ENCODE data around the gene CACNA1S.

CACNA1S gene

GRCh38 chr1:201144701-201145100, 32.5 kb upstream of the CACNA1S start:
- no peaks in the 10 kb centered on the region for H3K9me3 ChIP-seq (ENCODE audit: insufficient read depth, low read depth, low read length)
- no peak overlapping the region for H4K12ac ChIP-seq (ENCODE audit: low read depth, low read length)
- no peak overlapping the region for H2BK120ac ChIP-seq (ENCODE audit: insufficient read depth, low read length, poor library complexity)
- no peak overlapping the region for H2BK5ac ChIP-seq (ENCODE audit: low read depth, low read length, poor library complexity)
- no peak overlapping the region for H3K18ac ChIP-seq (ENCODE audit: low read length)
- no peak overlapping the region for H2AFZ ChIP-seq (ENCODE audit: insufficient read depth, low read length, poor library complexity)
- H3K4me1 ChIP-seq (ENCODE audit: control insufficient read depth in 1 of 2, insufficient read depth in 2 of 2, low read length in 2 of 2): no peaks in the 10 kb centered on the region
- no peak overlapping the region for H4K8ac ChIP-seq (ENCODE audit: low read depth, low read length)
- no peak overlapping the region for H3K9ac ChIP-seq (ENCODE audit: low read length)
- no peak overlapping the region for H3K4me2 ChIP-seq (ENCODE audit: low read length)
- WGBS (ENCODE audit: extremely low coverage, insufficient coverage, insufficient read length): no CpG with 5 or more reads among the region's 5 CpGs
- no peak for DNase-seq
- H3K79me2 ChIP-seq (ENCODE audit: control insufficient read depth, insufficient read depth, low read length, poor library complexity): no peaks in the 10 kb centered on the region
- H3K4me3 ChIP-seq (ENCODE audit: low read depth, low read length): no peak overlapping the region
- H3K27me3 ChIP-seq (ENCODE audit: insufficient read depth, low read length): no peaks in the 10 kb centered on the region
- H3K27ac ChIP-seq (ENCODE audit: low read depth, low read length): no peak overlapping the region
- no peak overlapping the region for H4K91ac ChIP-seq (ENCODE audit: low read depth, low read length)
- H2BK12ac ChIP-seq (ENCODE audit: low read length): no peak overlapping the region
- H3K14ac ChIP-seq (ENCODE audit: low read length): no peak overlapping the region
- H3K23ac ChIP-seq (ENCODE audit: low read length): no peak overlapping the region
- H3K4ac ChIP-seq (ENCODE audit: low read depth, low read length): no peak overlapping the region
- peaks cover 83 to 92% of the 10 kb centered on the region in 2 experiments for H3K36me3 ChIP-seq (ENCODE audit: control insufficient read depth in 1 of 2, insufficient read depth in 2 of 2, low read length in 2 of 2)
- H2AK5ac ChIP-seq (ENCODE audit: low read length): no peak overlapping the region
- H3K79me1 ChIP-seq (ENCODE audit: low read length): no peaks in the 10 kb centered on the region

- no peak overlapping the region for H3K4me3 ChIP-seq (ENCODE audit: low read depth, low read length)
Measured at GRCh38 chr1:201143726-201144635, 31.8 kb upstream of the CACNA1S start.

GRCh38 chr1:201142849-201143725, 30.9 kb upstream of the CACNA1S start:
- Histone ChIP-seq H3K4me3 (ENCODE audit: low read depth, low read length) (no peak overlapping the region), H3K4me1 (ENCODE audit: control insufficient read depth in 1 of 2, insufficient read depth in 2 of 2, low read length in 2 of 2) (no peaks in the 10 kb centered on the region), H3K4ac (ENCODE audit: low read depth, low read length) (no peak overlapping the region), H3K4me2 (ENCODE audit: low read length) (no peak overlapping the region), H4K91ac (ENCODE audit: low read depth, low read length) (no peak overlapping the region), H3K27ac (ENCODE audit: low read depth, low read length) (no peak overlapping the region), H3K9me3 (ENCODE audit: insufficient read depth, low read depth, low read length) (no peaks in the 10 kb centered on the region), H2BK12ac (ENCODE audit: low read length) (no peak overlapping the region), H3K23ac (ENCODE audit: low read length) (no peak overlapping the region), H2BK120ac (ENCODE audit: insufficient read depth, low read length, poor library complexity) (no peak overlapping the region), H3K79me1 (ENCODE audit: low read length) (no peaks in the 10 kb centered on the region), H3K9ac (ENCODE audit: low read length) (no peak overlapping the region), H2BK5ac (ENCODE audit: low read depth, low read length, poor library complexity) (no peak overlapping the region), H3K14ac (ENCODE audit: low read length) (no peak overlapping the region), H3K27me3 (ENCODE audit: insufficient read depth, low read length) (no peaks in the 10 kb centered on the region), H2AFZ (ENCODE audit: insufficient read depth, low read length, poor library complexity) (no peak overlapping the region), H3K18ac (ENCODE audit: low read length) (no peak overlapping the region), H3K36me3 (ENCODE audit: control insufficient read depth in 1 of 2, insufficient read depth in 2 of 2, low read length in 2 of 2) (peaks cover 84 to 95% of the 10 kb centered on the region in 2 experiments), H3K79me2 (ENCODE audit: control insufficient read depth, insufficient read depth, low read length, poor library complexity) (no peaks in the 10 kb centered on the region), H4K8ac (ENCODE audit: low read depth, low read length) (no peak overlapping the region), H2AK5ac (ENCODE audit: low read length) (no peak overlapping the region), H4K12ac (ENCODE audit: low read depth, low read length) (no peak overlapping the region)
- no CpG with 5 or more reads among the region's 16 CpGs for WGBS (ENCODE audit: extremely low coverage, insufficient coverage, insufficient read length)
- DNase-seq: no peak

More at GRCh38 chr1:201143726-201144635, 31.8 kb upstream of the CACNA1S start:
- H2BK12ac ChIP-seq (ENCODE audit: low read length): no peak overlapping the region
- no peaks in the 10 kb centered on the region for H3K9me3 ChIP-seq (ENCODE audit: insufficient read depth, low read depth, low read length)
- H2AK5ac ChIP-seq (ENCODE audit: low read length): no peak overlapping the region
- H3K27me3 ChIP-seq (ENCODE audit: insufficient read depth, low read length): no peaks in the 10 kb centered on the region
- H4K91ac ChIP-seq (ENCODE audit: low read depth, low read length): no peak overlapping the region
- H3K79me1 ChIP-seq (ENCODE audit: low read length): no peaks in the 10 kb centered on the region
- no CpG with 5 or more reads among the region's 18 CpGs for WGBS (ENCODE audit: extremely low coverage, insufficient coverage, insufficient read length)
- H2BK120ac ChIP-seq (ENCODE audit: insufficient read depth, low read length, poor library complexity): no peak overlapping the region
- no peak for DNase-seq
- H3K4ac ChIP-seq (ENCODE audit: low read depth, low read length): no peak overlapping the region
- no peaks in the 10 kb centered on the region for H3K79me2 ChIP-seq (ENCODE audit: control insufficient read depth, insufficient read depth, low read length, poor library complexity)
- H3K4me2 ChIP-seq (ENCODE audit: low read length): no peak overlapping the region
- H3K4me1 ChIP-seq (ENCODE audit: control insufficient read depth in 1 of 2, insufficient read depth in 2 of 2, low read length in 2 of 2): no peaks in the 10 kb centered on the region
- H3K36me3 ChIP-seq (ENCODE audit: control insufficient read depth in 1 of 2, insufficient read depth in 2 of 2, low read length in 2 of 2): peaks cover 87 to 95% of the 10 kb centered on the region in 2 experiments
- H3K23ac ChIP-seq (ENCODE audit: low read length): no peak overlapping the region
- no peak overlapping the region for H2BK5ac ChIP-seq (ENCODE audit: low read depth, low read length, poor library complexity)
- no peak overlapping the region for H3K14ac ChIP-seq (ENCODE audit: low read length)
- H3K9ac ChIP-seq (ENCODE audit: low read length): no peak overlapping the region
- no peak overlapping the region for H4K12ac ChIP-seq (ENCODE audit: low read depth, low read length)
- no peak overlapping the region for H4K8ac ChIP-seq (ENCODE audit: low read depth, low read length)
- no peak overlapping the region for H3K18ac ChIP-seq (ENCODE audit: low read length)
- H2AFZ ChIP-seq (ENCODE audit: insufficient read depth, low read length, poor library complexity): no peak overlapping the region
- H3K27ac ChIP-seq (ENCODE audit: low read depth, low read length): no peak overlapping the region

GRCh38 chr1:201142011-201142848, 30.0 kb upstream of the CACNA1S start:
- H3K79me1 ChIP-seq (ENCODE audit: low read length): no peaks in the 10 kb centered on the region
- H4K12ac ChIP-seq (ENCODE audit: low read depth, low read length): no peak overlapping the region
- no peaks in the 10 kb centered on the region for H3K79me2 ChIP-seq (ENCODE audit: control insufficient read depth, insufficient read depth, low read length, poor library complexity)
- no peak overlapping the region for H3K4ac ChIP-seq (ENCODE audit: low read depth, low read length)
- no peak overlapping the region for H3K18ac ChIP-seq (ENCODE audit: low read length)
- no peak overlapping the region for H2AFZ ChIP-seq (ENCODE audit: insufficient read depth, low read length, poor library complexity)
- no peak for DNase-seq
- WGBS (ENCODE audit: extremely low coverage, insufficient coverage, insufficient read length): no CpG with 5 or more reads among the region's 16 CpGs
- H2AK5ac ChIP-seq (ENCODE audit: low read length): no peak overlapping the region
- no peak overlapping the region for H3K4me2 ChIP-seq (ENCODE audit: low read length)
- H3K27me3 ChIP-seq (ENCODE audit: insufficient read depth, low read length): no peaks in the 10 kb centered on the region
- no peak overlapping the region for H2BK12ac ChIP-seq (ENCODE audit: low read length)
- H3K23ac ChIP-seq (ENCODE audit: low read length): no peak overlapping the region
- H2BK120ac ChIP-seq (ENCODE audit: insufficient read depth, low read length, poor library complexity): no peak overlapping the region
- peaks cover 81 to 92% of the 10 kb centered on the region in 2 experiments for H3K36me3 ChIP-seq (ENCODE audit: control insufficient read depth in 1 of 2, insufficient read depth in 2 of 2, low read length in 2 of 2)
- peaks cover 0 to 3% of the 10 kb centered on the region in 2 experiments for H3K4me1 ChIP-seq (ENCODE audit: control insufficient read depth in 1 of 2, insufficient read depth in 2 of 2, low read length in 2 of 2)
- no peak overlapping the region for H4K8ac ChIP-seq (ENCODE audit: low read depth, low read length)
- no peak overlapping the region for H2BK5ac ChIP-seq (ENCODE audit: low read depth, low read length, poor library complexity)
- H3K9ac ChIP-seq (ENCODE audit: low read length): no peak overlapping the region
- H3K27ac ChIP-seq (ENCODE audit: low read depth, low read length): no peak overlapping the region
- no peak overlapping the region for H3K14ac ChIP-seq (ENCODE audit: low read length)
- H4K91ac ChIP-seq (ENCODE audit: low read depth, low read length): no peak overlapping the region
- peaks cover 2% of the 10 kb centered on the region for H3K9me3 ChIP-seq (ENCODE audit: insufficient read depth, low read depth, low read length)
- no peak overlapping the region for H3K4me3 ChIP-seq (ENCODE audit: low read depth, low read length)

Data from trophoblast cell (in vitro differentiated cells and primary cell).